Measurements from ENCODE around the gene USH1G.
A peak's percentile ranks its signal among the peaks of the same experiment; 100 is the strongest.

USH1G gene

GRCh38 chr17:74922694-74923537, at the start of gene USH1G:
Gene USH1G, minus strand, starts transcription at chr17:74923255. Its CDS starts 182 bp downstream, at chr17:74923073.
- no peaks in the 10 kb centered on the region for H3K79me2 ChIP-seq (ENCODE audit: insufficient read depth, low read length)
- H3K9ac ChIP-seq (ENCODE audit: low read length), result no peak within 1 kb of the TSS
- H4K20me1 ChIP-seq (ENCODE audit: low read depth, low read length), result no peaks in the 10 kb centered on the region
- no peaks in the 10 kb centered on the region for H3K9me2 ChIP-seq (replicated peaks; ENCODE audit: insufficient read depth, low read length)
- H3K4me2 ChIP-seq (ENCODE audit: low read depth, low read length, poor library complexity, severe bottlenecking), result no peak within 1 kb of the TSS
- no peaks in the 10 kb centered on the region for H3K27me3 ChIP-seq (ENCODE audit: low read length)
- no peak within 1 kb of the TSS for H3K4me3 ChIP-seq (ENCODE audit: insufficient read depth, low read length, poor library complexity, severe bottlenecking)
- no peak within 1 kb of the TSS for H2AFZ ChIP-seq (ENCODE audit: low read depth, low read length, severe bottlenecking)
- no peaks in the 10 kb centered on the region for H3F3A ChIP-seq (ENCODE audit: insufficient read depth)
- TF ChIP-seq CTCF (IDR thresholded peaks at IDR 0.05; ENCODE audit: insufficient read depth, low read length, poor library complexity, severe bottlenecking), result no peak
- no peaks in the 10 kb centered on the region for H3K9me3 ChIP-seq (ENCODE audit: insufficient read depth, low read length)
- no peaks in the 10 kb centered on the region for H3K36me3 ChIP-seq (ENCODE audit: low read length)
- H3K27ac ChIP-seq (ENCODE audit: low read depth, low read length), result no peak within 1 kb of the TSS

- Histone ChIP-seq H3K9me3 (ENCODE audit: insufficient read depth, low read length) (no peaks in the 10 kb centered on the region), H3F3A (ENCODE audit: insufficient read depth) (no peaks in the 10 kb centered on the region), H3K27me3 (ENCODE audit: low read length) (no peaks in the 10 kb centered on the region), H3K9ac (ENCODE audit: low read length) (peak within 1 kb of the TSS; percentile 9; the same call in 1 of the 2 replicates), H3K27ac (ENCODE audit: low read depth, low read length) (no peak within 1 kb of the TSS), H3K79me2 (ENCODE audit: insufficient read depth, low read length) (no peaks in the 10 kb centered on the region), H3K9me2 (replicated peaks; ENCODE audit: insufficient read depth, low read length) (no peaks in the 10 kb centered on the region), H3K36me3 (ENCODE audit: low read length) (no peaks in the 10 kb centered on the region), H3K4me3 (ENCODE audit: insufficient read depth, low read length, poor library complexity, severe bottlenecking) (peak within 1 kb of the TSS; percentile 30), H4K20me1 (ENCODE audit: low read depth, low read length) (no peaks in the 10 kb centered on the region), H3K4me2 (ENCODE audit: low read depth, low read length, poor library complexity, severe bottlenecking) (peak within 1 kb of the TSS; percentile 44), H2AFZ (ENCODE audit: low read depth, low read length, severe bottlenecking) (peak within 1 kb of the TSS; percentile 77)
- no peak for TF ChIP-seq EZH2phosphoT487 (conservative IDR thresholded peaks at IDR 0.05; ENCODE audit: low read length)
- no peak for TF ChIP-seq CTCF (IDR thresholded peaks at IDR 0.05; ENCODE audit: insufficient read depth, low read length, poor library complexity, severe bottlenecking)
These were observed 49.3 kb upstream of the USH1G start, which contains the start of gene HID1 for GRCh38 chr17:74972107-74972972. Gene HID1, minus strand, starts transcription at chr17:74972759. Its CDS starts 103 bp downstream, at chr17:74972656.

- H3K9me2 ChIP-seq (replicated peaks; ENCODE audit: insufficient read depth, low read length), result no peaks in the 10 kb centered on the region
- no peak overlapping the region for H3K9ac ChIP-seq (ENCODE audit: low read length)
- no peak overlapping the region for H3K4me3 ChIP-seq (ENCODE audit: insufficient read depth, low read length, poor library complexity, severe bottlenecking)
- H3K27ac ChIP-seq (ENCODE audit: low read depth, low read length), result no peak overlapping the region
- H3K4me2 ChIP-seq (ENCODE audit: low read depth, low read length, poor library complexity, severe bottlenecking), result no peak overlapping the region
- H3K79me2 ChIP-seq (ENCODE audit: insufficient read depth, low read length), result no peaks in the 10 kb centered on the region
- H3K36me3 ChIP-seq (ENCODE audit: low read length), result no peaks in the 10 kb centered on the region
- no peak overlapping the region for H2AFZ ChIP-seq (ENCODE audit: low read depth, low read length, severe bottlenecking)
- no peaks in the 10 kb centered on the region for H4K20me1 ChIP-seq (ENCODE audit: low read depth, low read length)
- H3F3A ChIP-seq (ENCODE audit: insufficient read depth), result no peaks in the 10 kb centered on the region
- H3K27me3 ChIP-seq (ENCODE audit: low read length), result no peaks in the 10 kb centered on the region
- no peaks in the 10 kb centered on the region for H3K9me3 ChIP-seq (ENCODE audit: insufficient read depth, low read length)
- TF ChIP-seq EZH2phosphoT487 (conservative IDR thresholded peaks at IDR 0.05; ENCODE audit: low read length), result no peak
- TF ChIP-seq CTCF (IDR thresholded peaks at IDR 0.05; ENCODE audit: insufficient read depth, low read length, poor library complexity, severe bottlenecking), result no peak
These were observed 48.7 kb upstream of the USH1G start for GRCh38 chr17:74971842-74972106.
